NT2/D1 (cell line): Measurements from ENCODE around the gene BCL11B.

Source experiments
- YY1 ChIP-seq: IDR thresholded peaks from 2 replicates; pipeline ENCODE4 v1.6.1; 2011; ENCODE audit not compliant: insufficient read length, insufficient read depth
- ZNF274 ChIP-seq: IDR thresholded peaks from 2 replicates; pipeline ENCODE4 v1.6.1; 2011; ENCODE audit warnings: mild to moderate bottlenecking, low read depth, low read length

GRCh38 chr14:99246536-99247097 is 25.4 kb downstream of the BCL11B start:
- TF ChIP-seq ZNF274 (no peak), YY1 (no peak)
